Stimulated activated CD4-positive, alpha-beta T cell treated with anti-CD3 and anti-CD28 coated beads, Interleukin-12 subunit alpha, Interleukin-12 subunit beta, amount 100 ng/mL, for 48 hours (primary cell): ENCODE data around the gene HCLS1.
"Not testable (repeated sequence)": the region's sequence is repeated elsewhere in the genome, so short reads cannot be mapped to it uniquely, and the experiment has no call there.

Experiments used
- DNase-seq, 3 donors: peaks; one replicate each; pipeline ENCODE4 v3.0.0-alpha.2; 2020; ENCODE audit warnings: low read depth in 2 of 3, low spot score in 1 of 3

Gene HCLS1

GRCh38 chr3:121599900-121600299, 60.8 kb downstream of the HCLS1 start:
- not testable (repeated sequence) for DNase-seq

- no peak for DNase-seq
Observed at GRCh38 chr3:121598564-121598963, 62.1 kb downstream of the HCLS1 start.

DNA sequence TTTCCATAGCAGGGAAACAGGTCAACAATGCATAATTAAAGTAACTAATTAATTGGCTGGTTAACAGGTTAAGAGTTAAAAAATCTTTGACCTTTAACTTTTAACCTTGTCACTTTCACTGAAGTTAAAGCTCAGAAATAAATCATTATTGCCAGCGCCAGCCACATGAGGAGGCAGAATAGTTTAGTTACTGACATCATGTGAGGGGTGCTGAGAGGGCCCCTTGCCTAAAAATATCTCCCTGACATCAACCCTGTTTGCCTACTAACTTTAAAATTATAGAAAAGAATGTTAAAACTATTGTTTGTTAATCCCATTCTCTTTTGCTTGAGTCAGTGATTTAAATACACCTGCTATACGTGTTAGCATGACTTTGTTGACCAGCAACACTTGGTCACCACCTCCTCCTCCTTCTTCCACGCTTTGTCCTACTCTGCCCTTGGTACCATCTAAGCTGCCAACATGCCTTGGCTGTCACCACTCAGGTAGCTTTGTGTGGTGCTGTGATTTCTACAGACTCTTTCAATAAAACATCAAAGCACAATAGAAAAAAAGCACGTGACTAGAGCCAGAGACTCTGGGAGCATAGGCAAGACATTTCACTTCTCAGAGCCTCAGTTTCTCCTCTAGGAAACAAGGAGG, 64.8 kb downstream of the HCLS1 start:
- DNase-seq: no peak

DNA sequence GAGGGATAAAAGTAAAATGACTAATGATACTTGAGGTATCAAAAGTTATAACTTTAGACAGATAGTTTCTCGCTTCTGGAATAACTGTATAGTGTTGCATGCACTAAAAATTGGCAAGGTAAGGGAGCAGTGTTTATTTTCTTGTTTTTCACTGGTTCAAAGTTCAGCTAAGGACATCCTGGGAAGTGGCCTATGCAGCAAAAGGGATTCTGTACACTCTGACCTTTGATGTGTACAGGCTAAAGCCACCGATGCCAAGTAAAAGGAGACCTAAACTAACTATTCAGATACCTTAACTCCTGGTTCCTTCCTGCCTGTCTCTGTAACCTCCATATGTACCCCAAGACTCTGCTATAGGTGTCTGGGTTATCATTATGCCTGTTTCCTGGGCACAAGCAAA, 65.9 kb downstream of the HCLS1 start:
- DNase-seq: no peak

DNA sequence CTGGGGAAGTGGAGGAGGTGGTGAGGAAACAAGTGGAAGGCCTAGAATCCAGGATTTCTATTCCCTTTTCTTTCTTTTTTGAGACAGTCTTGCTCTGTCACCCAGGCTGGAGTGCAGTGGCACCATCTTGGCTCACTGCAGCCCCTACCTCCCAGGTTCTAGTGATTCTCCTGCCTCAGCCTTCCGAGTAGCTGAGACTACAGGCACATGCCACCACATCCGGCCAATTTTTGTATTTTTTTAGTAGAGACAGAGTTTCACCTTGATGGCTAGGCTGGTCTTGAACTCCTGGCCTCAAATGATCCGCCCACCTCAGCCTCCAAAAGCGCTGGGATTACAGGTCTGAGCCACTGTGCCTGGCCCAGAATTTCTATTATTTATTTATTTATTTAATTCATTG, 66.9 kb downstream of the HCLS1 start:
- DNase-seq: not testable (repeated sequence)

- DNase-seq: no peak
Observed at GRCh38 chr3:121592856-121593702, 67.6 kb downstream of the HCLS1 start, which contains the start of gene FBXO40. FBXO40 (plus strand) TSS chr3:121593379; CDS start chr3:121620576, 27,197 bp downstream.

DNA sequence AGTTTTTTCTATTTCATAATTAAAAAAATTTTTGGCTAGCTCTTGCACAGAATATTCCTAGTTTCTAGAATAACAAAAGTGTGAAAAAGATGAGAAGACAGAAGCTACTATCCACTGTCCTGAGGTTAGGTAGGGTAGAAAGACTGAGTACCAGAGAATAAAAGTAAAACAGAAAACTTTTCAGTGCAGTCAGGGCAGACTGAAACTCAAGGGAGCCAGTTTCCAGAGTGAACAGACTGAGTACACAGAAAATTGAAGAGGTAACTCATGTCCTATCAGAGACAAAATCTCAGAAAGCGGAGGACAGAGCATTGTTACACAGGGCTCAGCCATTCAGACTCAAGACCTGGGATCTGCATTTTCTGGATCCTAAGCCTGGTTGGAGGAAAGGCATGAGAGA, 76.3 kb downstream of the HCLS1 start:
- no peak for DNase-seq

GRCh38 chr3:121581691-121582090, 79.0 kb downstream of the HCLS1 start:
- DNase-seq: no peak
